MCF 10A (cell line): ENCODE data around the gene PNPLA8. TPM values are rescaled to one million over a fixed set of nuclear protein-coding genes. Genes with fewer than 3 reads are reported as not detected.

Source experiments
- BruUV-seq: library from RNA; stranded (reverse); fragments of 400-500 nt; replicated peaks from 2 replicates; lab custom pipeline; 2021; lab: Mats Ljungman, UMichigan
- CTCF ChIA-PET: fragments of 300-600 bp; sonication (Branson Sonifier 250); formaldehyde crosslinking; extraction: SDS; loops from one replicate; lab custom pipeline; 2021; ENCODE audit warnings: antibody characterized with exemption, inconsistent platforms; lab: Yijun Ruan, JAX
- POLR2A ChIA-PET: fragments of 300-600, 350-650 bp; sonication (Branson Sonifier 250); formaldehyde crosslinking; extraction: SDS; loops from one replicate; lab custom pipeline; 2020; ENCODE audit warnings: antibody characterized with exemption, inconsistent platforms; lab: Yijun Ruan, JAX
- DNase-seq: peaks from one replicate; pipeline ENCODE4 v3.0.0-alpha.2; 2018; ENCODE audit not compliant: unreplicated experiment
- H3K27ac Mint-ChIP-seq: one replicate; pipeline ENCODE4 v1.8.0; 2022; ENCODE audit warnings: mild to moderate bottlenecking, low read depth, mixed read lengths; ENCODE audit not compliant: unreplicated experiment
- H3K27me3 Mint-ChIP-seq: one replicate; pipeline ENCODE4 v1.8.0; 2022; ENCODE audit warnings: mixed read lengths; ENCODE audit not compliant: insufficient read depth, unreplicated experiment
- H3K36me3 Mint-ChIP-seq: one replicate; pipeline ENCODE4 v1.8.0; 2022; ENCODE audit warnings: mild to moderate bottlenecking, moderate library complexity, mixed read lengths; ENCODE audit not compliant: insufficient read depth, unreplicated experiment
- H3K4me1 Mint-ChIP-seq: one replicate; pipeline ENCODE4 v1.8.0; 2022; ENCODE audit warnings: mixed read lengths; ENCODE audit not compliant: insufficient read depth, unreplicated experiment
- H3K4me3 Mint-ChIP-seq: one replicate; pipeline ENCODE4 v1.8.0; 2022; ENCODE audit warnings: mild to moderate bottlenecking, moderate library complexity, mixed read lengths; ENCODE audit not compliant: unreplicated experiment
- H3K9me3 Mint-ChIP-seq: one replicate; pipeline ENCODE4 v1.8.0; 2022; ENCODE audit warnings: mixed read lengths; ENCODE audit not compliant: unreplicated experiment
- CTCF ChIP-seq: fragments of 200-600 bp; IDR thresholded peaks from one replicate; pipeline ENCODE4 v1.8.0; 2022; ENCODE audit warnings: antibody characterized with exemption, mild to moderate bottlenecking; ENCODE audit not compliant: unreplicated experiment
- intact Hi-C: fragments of 100-400 bp; cut with micrococcal nuclease; formaldehyde crosslinking; loops from 2 replicates; pipeline ENCODE4 v1.14.1; 2022
- total RNA-seq: library from RNA; stranded (reverse); gene quantifications from 2 replicates; pipeline ENCODE4 v1.2.3, GENCODE V29; 2022

The PNPLA8 gene
- total RNA-seq, 1 experiment from 2014 or later, result 28.5 TPM

- H3K27ac Mint-ChIP-seq, result no peak overlapping the region
- CTCF ChIA-PET, result interaction anchor here (0.6 kb wide), 1 partner anchor 53 kb away, joined by 3 read pairs; no protein-coding TSS in a partner anchor
Observed at GRCh38 chr7:108427766-108428165, 98.2 kb downstream of the PNPLA8 start.

GRCh38 chr7:108425714-108426275, 100.1 kb downstream of the PNPLA8 start:
- no peak for TF ChIP-seq CTCF
- H3K9me3 Mint-ChIP-seq, result no peaks in the 10 kb centered on the region
- CTCF ChIA-PET, result interaction anchor here (0.5 kb wide), 1 partner anchor 79 kb away, joined by 3 read pairs; no protein-coding TSS in a partner anchor
- H3K4me1 Mint-ChIP-seq, result no peaks in the 10 kb centered on the region
- POLR2A ChIA-PET, result interaction anchor here (0.9 kb wide), 1 partner anchor 21 kb away, joined by 3 read pairs; no protein-coding TSS in a partner anchor
- peaks cover 11% of the 10 kb centered on the region for H3K27me3 Mint-ChIP-seq
- no peaks in the 10 kb centered on the region for H3K36me3 Mint-ChIP-seq
- BruUV-seq, result no TSS peak
- no peak for DNase-seq
- H3K27ac Mint-ChIP-seq, result no peak overlapping the region
- intact Hi-C loops, result no loop called here
- no peak overlapping the region for H3K4me3 Mint-ChIP-seq

More at GRCh38 chr7:108427766-108428165, 98.2 kb downstream of the PNPLA8 start:
- Mint-ChIP-seq H3K4me3 (no peak overlapping the region), H3K36me3 (no peaks in the 10 kb centered on the region), H3K27me3 (peaks cover 11% of the 10 kb centered on the region), H3K9me3 (no peaks in the 10 kb centered on the region), H3K4me1 (no peaks in the 10 kb centered on the region)
- TF ChIP-seq CTCF, result no peak
- POLR2A ChIA-PET, result no interaction called here
- BruUV-seq, result no TSS peak
- intact Hi-C loops, result no loop called here
- no peak for DNase-seq

- Mint-ChIP-seq H3K9me3 (no peaks in the 10 kb centered on the region), H3K27me3 (no peaks in the 10 kb centered on the region), H3K27ac (no peak overlapping the region), H3K4me3 (no peak overlapping the region), H3K4me1 (no peaks in the 10 kb centered on the region), H3K36me3 (no peaks in the 10 kb centered on the region)
- ChIA-PET CTCF (interaction anchor here (0.8 to 1.1 kb wide), 3 partner anchors 15 to 166 kb away, joined by 3 read pairs; no protein-coding TSS in a partner anchor), POLR2A (interaction anchor here (0.9 to 1.3 kb wide), 2 partner anchors 19 to 247 kb away, joined by 3 to 4 read pairs; no protein-coding TSS in a partner anchor)
- DNase-seq, result no peak
- no TSS peak for BruUV-seq
- no peak for TF ChIP-seq CTCF
- intact Hi-C loops, result no loop called here
Observed at GRCh38 chr7:108424013-108424412, 101.9 kb downstream of the PNPLA8 start.

- CTCF ChIA-PET, result interaction anchor here (0.8 to 1.1 kb wide), 4 partner anchors 14 to 165 kb away, joined by 3 read pairs; no protein-coding TSS in a partner anchor
- no TSS peak for BruUV-seq
- no peak for TF ChIP-seq CTCF
- Mint-ChIP-seq H3K4me3 (no peak overlapping the region), H3K36me3 (no peaks in the 10 kb centered on the region), H3K4me1 (no peaks in the 10 kb centered on the region), H3K27ac (no peak overlapping the region), H3K27me3 (no peaks in the 10 kb centered on the region), H3K9me3 (no peaks in the 10 kb centered on the region)
- intact Hi-C loops, result no loop called here
- no peak for DNase-seq
- POLR2A ChIA-PET, result interaction anchor here (0.9 to 1.3 kb wide), 2 partner anchors 20 to 246 kb away, joined by 3 to 4 read pairs; no protein-coding TSS in a partner anchor
Observed at GRCh38 chr7:108423089-108423989, 102.6 kb downstream of the PNPLA8 start.
